HepG2 (cell line): Measurements from ENCODE around the gene PDXDC1. TPM values are rescaled to one million over a fixed set of nuclear protein-coding genes. Genes with fewer than 3 reads are reported as not detected.
"Not testable (repeated sequence)": the region's sequence is repeated elsewhere in the genome, so short reads cannot be mapped to it uniquely, and the experiment has no call there.

Experiments used
- ATAC-seq: fragments of 200-7000 bp; cut with Tn5 transposase; 3 replicates; pipeline ENCODE4 v1.9.1; 2020; ENCODE audit warnings: mild to moderate bottlenecking, moderate library complexity
- BruUV-seq: library from RNA; stranded (reverse); fragments of 400-500 nt; replicated peaks from 2 replicates; lab custom pipeline; 2021; lab: Mats Ljungman, UMichigan
- CTCF ChIA-PET: fragments of 300-600 bp; formaldehyde crosslinking; extraction: SDS; loops from one replicate; lab custom pipeline; 2021; ENCODE audit warnings: low total read pairs, inconsistent platforms, low intra/inter-chr PET ratio; lab: Yijun Ruan, JAX
- POLR2A ChIA-PET: fragments of 350-600 bp; sonication (Branson Sonifier 250); formaldehyde crosslinking; loops from one replicate; lab custom pipeline; 2020; ENCODE audit warnings: antibody characterized with exemption, inconsistent platforms; lab: Yijun Ruan, JAX
- DNase-seq: peaks from one replicate; pipeline ENCODE4 v3.0.0-alpha.2; 2015; ENCODE audit warnings: low spot score
- FAIRE-seq: peaks from 3 replicates; lab custom pipeline; 2011; peaks lifted over from hg19 to GRCh38; lab: Jason Lieb, UNC
- H2AFZ ChIP-seq: one replicate; pipeline ENCODE4 v1.6.1; 2011; ENCODE audit warnings: low read length, inconsistent platforms
- H3K27ac ChIP-seq: fragments of 300-600 bp; 3 replicates; pipeline ENCODE4 v1.8.0; 2011; ENCODE audit warnings: mixed run types, mild to moderate bottlenecking, mixed read lengths, low read length, inconsistent platforms; ENCODE audit not compliant: insufficient read depth; ENCODE audit errors: extremely low read length
- H3K27me3 ChIP-seq, 2 experiments: fragments of 200-600 bp in 1 of 2; 2 replicates in 1 of 2; 3 replicates in 1 of 2; pipeline versions ENCODE4 v1.6.0 to v1.8.0; 2011; ENCODE audit warnings: low read length in 2 of 2, mild to moderate bottlenecking in 2 of 2, moderate library complexity in 2 of 2, inconsistent platforms in 1 of 2; ENCODE audit not compliant: insufficient read depth in 2 of 2, control insufficient read depth in 1 of 2
- H3K36me3 ChIP-seq, 2 experiments: fragments of 200-600 bp in 1 of 2; replicated peaks in 1 of 2; 2 replicates in 1 of 2; 3 replicates in 1 of 2; pipeline versions ENCODE4 v1.5.1 to v1.8.0; 2011; ENCODE audit warnings: low read length in 2 of 2, inconsistent platforms in 1 of 2; ENCODE audit not compliant: insufficient read depth in 2 of 2, control insufficient read depth in 1 of 2
- H3K4me1 ChIP-seq: 2 replicates; pipeline ENCODE4 v1.5.1; 2012; ENCODE audit warnings: low read length, inconsistent platforms; ENCODE audit not compliant: insufficient read depth
- H3K4me2 ChIP-seq: 2 replicates; pipeline ENCODE4 v1.6.0; 2011; ENCODE audit warnings: low read depth, low read length, inconsistent platforms
- H3K4me3 ChIP-seq, 3 experiments: fragments of 200-600 bp in 1 of 3; sonication (generic), shearing (Covaris generic) in 1 of 3; replicated peaks in 1 of 3; 2 replicates each; pipeline ENCODE4 v1.5.1; 2011 to 2016; ENCODE audit warnings: low read length in 3 of 3, inconsistent platforms in 2 of 3, low read depth in 2 of 3, mild to moderate bottlenecking in 2 of 3, control low read depth in 1 of 3, mixed read lengths in 1 of 3; ENCODE audit not compliant: insufficient read depth in 1 of 3
- H3K79me2 ChIP-seq: one replicate; pipeline ENCODE4 v1.6.1; 2011; ENCODE audit warnings: low read length, inconsistent platforms; ENCODE audit not compliant: insufficient read depth
- H3K9ac ChIP-seq: 2 replicates; pipeline ENCODE4 v1.6.0; 2011; ENCODE audit warnings: mild to moderate bottlenecking, low read depth, low read length, inconsistent platforms; ENCODE audit not compliant: insufficient read depth
- H3K9me3 ChIP-seq: 2 replicates; pipeline ENCODE4 v1.5.1; 2012; ENCODE audit warnings: mild to moderate bottlenecking, low read length
- H4K20me1 ChIP-seq: 2 replicates; pipeline ENCODE4 v1.6.0; 2011; ENCODE audit warnings: inconsistent platforms, mild to moderate bottlenecking, low read length, moderate library complexity; ENCODE audit not compliant: insufficient read depth
- BORCS8-MEF2B ChIP-seq: sonication (generic); formaldehyde crosslinking; IDR thresholded peaks from 2 replicates; pipeline ENCODE4 v1.8.0; 2022; ENCODE audit warnings: mild to moderate bottlenecking, missing genetic modification reagents
- CREB1 ChIP-seq, 2 experiments: fragments of 450-650 bp in 1 of 2; IDR thresholded peaks; 2 replicates each; pipeline ENCODE4 v1.6.1; 2016 to 2017; ENCODE audit warnings: control low read depth in 1 of 2, mild to moderate bottlenecking in 1 of 2, missing compliant biosample characterization in 1 of 2, missing genetic modification characterization in 1 of 2
- ERF ChIP-seq: IDR thresholded peaks from 2 replicates; pipeline ENCODE4 v1.6.1; 2018; ENCODE audit warnings: missing biosample characterization, missing genetic modification reagents
- PHF8 ChIP-seq: sonication (generic); formaldehyde crosslinking; IDR thresholded peaks from 2 replicates; pipeline ENCODE4 v1.5.0; 2020; ENCODE audit warnings: missing genetic modification reagents
- PPARG ChIP-seq: conservative IDR thresholded peaks from 2 replicates; pipeline ENCODE4 v1.6.1; 2016; ENCODE audit warnings: missing biosample characterization, missing genetic modification reagents
- REPIN1 ChIP-seq: sonication (generic); formaldehyde crosslinking; IDR thresholded peaks from 2 replicates; pipeline ENCODE4 v1.8.0; 2022; ENCODE audit warnings: missing genetic modification reagents, low read depth, mild to moderate bottlenecking, borderline replicate concordance
- RFXAP ChIP-seq: sonication (generic); formaldehyde crosslinking; IDR thresholded peaks from 2 replicates; pipeline ENCODE4 v1.4.0; 2020; ENCODE audit warnings: missing genetic modification reagents, borderline replicate concordance
- RXRB ChIP-seq: IDR thresholded peaks from 2 replicates; pipeline ENCODE4 v1.6.1; 2016; ENCODE audit warnings: borderline replicate concordance, missing genetic modification reagents, missing compliant biosample characterization
- SP4 ChIP-seq: sonication (generic); formaldehyde crosslinking; IDR thresholded peaks from 2 replicates; pipeline ENCODE4 v1.8.1; 2023; ENCODE audit warnings: mild to moderate bottlenecking, missing genetic modification reagents
- ZFY ChIP-seq: sonication (generic); formaldehyde crosslinking; IDR thresholded peaks from 2 replicates; pipeline ENCODE4 v1.4.0; 2020; ENCODE audit warnings: missing genetic modification reagents
- ZNF205 ChIP-seq: IDR thresholded peaks from 2 replicates; pipeline ENCODE4 v1.6.1; 2018; ENCODE audit warnings: missing biosample characterization, missing genetic modification reagents
- ZNF563 ChIP-seq: sonication (generic); formaldehyde crosslinking; IDR thresholded peaks from 2 replicates; pipeline ENCODE4 v1.8.0; 2022; ENCODE audit warnings: mild to moderate bottlenecking, moderate library complexity, missing genetic modification reagents
- ZNF777 ChIP-seq: sonication (generic); formaldehyde crosslinking; IDR thresholded peaks from 2 replicates; pipeline ENCODE4 v1.4.0; 2020; ENCODE audit warnings: missing genetic modification reagents
- ZSCAN9 ChIP-seq: IDR thresholded peaks from 2 replicates; pipeline ENCODE4 v1.6.1; 2016; ENCODE audit warnings: borderline replicate concordance
- WGBS: methylation state at CpG from one replicate; pipeline ENCODE4 v1.1.6; 2017; ENCODE audit warnings: low lambda C conversion rate; 5-methylcytosine and 5-hydroxymethylcytosine counted together
- in situ Hi-C: cut with HindIII; loops from 2 replicates; pipeline ENCODE4 v1.10.0; 2017; ENCODE audit warnings: low pct_unique_long_range_greater_than_20kb; ENCODE audit not compliant: extremely low pct_ligation_motif_present
- intact Hi-C: fragments of 100-400 bp; cut with micrococcal nuclease; formaldehyde crosslinking; loops from one replicate; pipeline ENCODE4 v1.10.0; 2022; ENCODE audit not compliant: unreplicated experiment
- polyA plus RNA-seq, 8 experiments: library from polyadenylated mRNA; depleted of rRNA in 3 of 8; stranded (reverse) in 7 of 8; unstranded in 1 of 8; fragments of >200 nt; fragmentation: Illumina TruSeq in 4 of 8; extraction: Trizol in 4 of 8; gene quantifications; 2 replicates each; pipeline versions ENCODE4 v1.2.1 to v1.2.3, GENCODE V29; 2011 to 2016; ENCODE audit warnings: low read depth in 4 of 8, missing spikeins in 1 of 8, mixed read lengths in 1 of 8; ENCODE audit not compliant: insufficient read depth in 1 of 8
- total RNA-seq, 5 experiments: library from RNA; depleted of rRNA; stranded (reverse); fragments of >200 nt; fragmentation: Illumina TruSeq; extraction: Trizol; gene quantifications; 2 replicates each; pipeline ENCODE4 v1.2.3, GENCODE V29; 2016; ENCODE audit warnings: low read depth in 1 of 5
- TF ChIP-seq, protein P1 (sequence below): sonication (generic); formaldehyde crosslinking; IDR thresholded peaks from 2 replicates; pipeline ENCODE4 v1.8.0; 2022; ENCODE audit warnings: missing genetic modification reagents, mild to moderate bottlenecking, inconsistent platforms, borderline replicate concordance
- TF ChIP-seq, protein P2 (sequence below): IDR thresholded peaks from 2 replicates; pipeline ENCODE4 v1.6.1; 2012; ENCODE audit warnings: inconsistent platforms
- TF ChIP-seq, protein P3 (sequence below), 2 experiments: sonication (generic) in 1 of 2; formaldehyde crosslinking in 1 of 2; IDR thresholded peaks; 2 replicates each; pipeline versions ENCODE4 v1.4.0 to v1.6.1; 2016 to 2020; ENCODE audit warnings: borderline replicate concordance in 1 of 2, low read depth in 1 of 2, mild to moderate bottlenecking in 1 of 2, missing genetic modification reagents in 1 of 2

Gene PDXDC1
- total and polyA plus RNA-seq, 2 of the 13 experiments (the other 11 are each of a cell fraction or from before 2014, with no cell fraction given) = 133 to 169 TPM

DNA sequence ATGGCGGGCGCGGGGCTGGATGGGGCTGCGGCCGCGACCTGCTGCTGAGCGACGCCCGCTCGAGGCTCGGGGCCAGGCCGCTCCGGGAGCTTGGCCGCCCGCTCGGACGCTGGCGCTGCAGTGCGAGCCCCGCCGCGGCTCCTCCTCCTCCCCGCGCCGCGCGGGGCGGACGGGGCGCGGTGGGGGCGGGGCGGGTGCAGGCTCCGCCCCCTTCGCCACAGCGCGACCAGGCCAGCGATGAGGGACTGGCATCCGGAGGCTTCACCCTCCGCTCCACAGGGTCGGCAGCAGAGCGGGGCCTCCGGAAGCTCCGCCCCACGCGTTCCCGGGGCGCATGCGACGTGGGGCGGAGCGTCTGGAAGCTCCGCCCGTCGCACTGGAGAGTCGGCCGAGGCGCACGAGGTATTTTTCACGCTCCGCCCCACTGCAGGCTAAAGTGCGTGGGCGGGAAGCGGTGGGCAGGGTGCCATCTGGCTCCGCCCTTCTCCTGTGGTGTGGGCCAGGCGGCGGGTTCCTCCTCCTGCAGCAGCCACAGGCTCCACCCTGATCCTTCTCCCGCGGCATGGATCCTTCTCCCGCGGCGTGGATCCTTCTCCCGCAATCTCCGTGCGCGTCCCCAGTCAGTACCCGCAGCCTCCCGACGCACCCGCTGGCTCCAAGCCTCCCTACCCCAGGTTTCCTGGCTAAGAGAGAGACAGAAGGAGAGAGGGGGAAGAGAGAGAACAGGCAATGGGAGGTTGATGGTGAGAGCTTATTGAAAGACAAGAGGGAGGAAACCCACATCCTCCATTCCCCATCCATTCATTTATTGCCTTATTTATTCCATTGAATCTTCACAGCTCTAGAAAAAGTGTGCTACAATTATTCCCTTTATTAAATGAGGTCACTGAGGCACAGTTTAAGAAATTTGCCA is 180.1 kb downstream of the PDXDC1 start:
- H3K4me3 ChIP-seq = peak overlapping the region; percentile 58 to 70 (median 62); a peak in 5 of 6 replicates
- H3K36me3 ChIP-seq; H2AFZ ChIP-seq; CTCF ChIA-PET; H3K27ac ChIP-seq; FAIRE-seq; in situ Hi-C loops; intact Hi-C loops; POLR2A ChIA-PET; H4K20me1 ChIP-seq; BruUV-seq; H3K27me3 ChIP-seq; H3K4me1 ChIP-seq; H3K9me3 ChIP-seq; TF ChIP-seq CREB1 (CRISPR knock-in tag; IDR thresholded peaks at IDR 0.05): not testable (repeated sequence)
- peaks cover 11% of the 10 kb centered on the region for H3K79me2 ChIP-seq
- DNase-seq (peak; percentile 93), ATAC-seq (peak; percentile 88)
- H3K9ac ChIP-seq = peak overlapping the region; percentile 56; the same call in 1 of the 2 replicates
- peak overlapping the region; percentile 71 for H3K4me2 ChIP-seq
- WGBS = under 1% methylated on average over 24 of the region's 80 CpGs
- TF ChIP-seq REPIN1 (CRISPR knock-in tag) (peak; percentile 30; the same call in 1 of the 2 replicates), RXRB (CRISPR knock-in tag) (peak; percentile 73), ZFY (CRISPR knock-in tag) (peak; percentile 84), ERF (CRISPR knock-in tag) (peak; percentile 98), ZNF563 (CRISPR knock-in tag) (peak; percentile 61; the same call in 1 of the 2 replicates), BORCS8-MEF2B (CRISPR knock-in tag) (peak; percentile 63; the same call in 1 of the 2 replicates), ZSCAN9 (CRISPR knock-in tag) (peak; percentile 75; the same call in 1 of the 2 replicates), ZNF205 (CRISPR knock-in tag) (peak; percentile 81; the same call in 1 of the 2 replicates), ZNF777 (CRISPR knock-in tag) (peak; percentile 9; the same call in 1 of the 2 replicates), CREB1 (IDR thresholded peaks at IDR 0.05) (peak; percentile 50; the same call in 1 of the 2 replicates), PHF8 (CRISPR knock-in tag) (peak; percentile 57), RFXAP (peak; percentile 34; the same call in 1 of the 2 replicates), PPARG (CRISPR knock-in tag) (peak; percentile 34; the same call in 1 of the 2 replicates), SP4 (peak; percentile 94)
- TF ChIP-seq, protein P1, sequence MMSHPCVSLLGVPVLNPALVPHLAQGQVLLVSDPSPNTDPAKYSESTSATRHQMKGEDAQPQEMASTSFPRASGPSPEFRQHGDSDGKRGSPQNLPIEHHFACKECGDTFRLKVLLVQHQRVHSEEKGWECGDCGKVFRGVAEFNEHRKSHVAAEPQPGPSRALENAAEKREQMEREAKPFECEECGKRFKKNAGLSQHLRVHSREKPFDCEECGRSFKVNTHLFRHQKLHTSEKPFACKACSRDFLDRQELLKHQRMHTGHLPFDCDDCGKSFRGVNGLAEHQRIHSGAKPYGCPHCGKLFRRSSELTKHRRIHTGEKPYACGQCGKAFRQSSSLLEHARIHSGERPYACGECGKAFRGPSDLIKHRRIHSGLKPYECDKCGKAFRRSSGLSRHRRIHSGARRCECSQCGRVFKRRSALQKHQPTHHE (CRISPR knock-in tag) = peak; percentile 79; the same call in 1 of the 2 replicates
- TF ChIP-seq, protein P2, sequence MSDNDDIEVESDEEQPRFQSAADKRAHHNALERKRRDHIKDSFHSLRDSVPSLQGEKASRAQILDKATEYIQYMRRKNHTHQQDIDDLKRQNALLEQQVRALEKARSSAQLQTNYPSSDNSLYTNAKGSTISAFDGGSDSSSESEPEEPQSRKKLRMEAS = peak; percentile 76
- TF ChIP-seq, protein P3, sequence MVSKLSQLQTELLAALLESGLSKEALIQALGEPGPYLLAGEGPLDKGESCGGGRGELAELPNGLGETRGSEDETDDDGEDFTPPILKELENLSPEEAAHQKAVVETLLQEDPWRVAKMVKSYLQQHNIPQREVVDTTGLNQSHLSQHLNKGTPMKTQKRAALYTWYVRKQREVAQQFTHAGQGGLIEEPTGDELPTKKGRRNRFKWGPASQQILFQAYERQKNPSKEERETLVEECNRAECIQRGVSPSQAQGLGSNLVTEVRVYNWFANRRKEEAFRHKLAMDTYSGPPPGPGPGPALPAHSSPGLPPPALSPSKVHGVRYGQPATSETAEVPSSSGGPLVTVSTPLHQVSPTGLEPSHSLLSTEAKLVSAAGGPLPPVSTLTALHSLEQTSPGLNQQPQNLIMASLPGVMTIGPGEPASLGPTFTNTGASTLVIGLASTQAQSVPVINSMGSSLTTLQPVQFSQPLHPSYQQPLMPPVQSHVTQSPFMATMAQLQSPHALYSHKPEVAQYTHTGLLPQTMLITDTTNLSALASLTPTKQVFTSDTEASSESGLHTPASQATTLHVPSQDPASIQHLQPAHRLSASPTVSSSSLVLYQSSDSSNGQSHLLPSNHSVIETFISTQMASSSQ (IDR thresholded peaks at IDR 0.05; ENCODE audit: low read depth) = not testable (repeated sequence)
- TF ChIP-seq, protein P3 (CRISPR knock-in tag; IDR thresholded peaks at IDR 0.05; ENCODE audit: borderline replicate concordance) = peak; percentile 35; the same call in 1 of the 2 replicates
